ENCODE measurements around the gene HOXB5.

Gene HOXB5

DNA sequence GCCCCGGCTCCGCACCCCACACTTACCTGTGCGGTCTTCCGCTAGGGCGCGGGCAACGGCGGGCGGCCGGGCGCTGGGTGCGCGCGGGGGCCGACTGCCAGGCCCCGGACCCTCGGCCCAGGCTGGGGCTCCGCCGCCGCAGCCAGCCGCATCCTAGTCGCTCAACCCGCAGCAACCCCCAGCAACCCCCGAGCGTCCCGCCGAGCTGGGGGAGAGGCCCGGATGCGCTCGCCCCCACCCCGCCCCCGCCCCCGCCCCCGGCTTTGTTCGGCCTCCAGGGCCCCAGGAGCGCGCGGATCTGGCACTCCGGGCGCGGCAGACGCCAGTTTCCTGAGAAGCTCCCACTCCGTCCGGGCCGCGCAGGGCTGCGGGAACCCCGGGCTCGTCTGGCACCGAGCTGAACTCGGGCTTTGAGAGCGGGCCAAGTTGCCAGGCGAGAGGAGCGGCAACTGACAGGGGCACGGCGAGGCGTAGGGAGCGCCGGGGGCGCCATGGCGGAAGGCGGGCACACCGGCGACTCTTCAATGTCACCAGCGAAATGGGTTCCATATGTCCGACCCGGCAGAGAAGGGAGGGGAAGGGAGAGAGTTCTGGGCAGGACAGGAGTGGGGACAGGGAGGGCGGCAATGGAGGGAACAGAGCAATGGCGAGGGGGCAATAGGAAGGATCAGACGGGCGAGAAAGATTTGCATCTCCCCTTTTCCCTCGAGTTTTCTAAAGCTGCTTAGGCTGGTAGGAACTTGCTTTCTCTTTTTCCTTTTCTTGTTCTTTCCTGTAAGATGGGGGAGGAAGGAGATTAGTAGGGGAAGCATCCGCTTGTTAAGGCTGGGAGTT, 29.2 kb downstream of the HOXB5 start:
- ATAC-seq, result no peak
- TF ChIP-seq PATZ1 (CRISPR knock-in tag; IDR thresholded peaks at IDR 0.05; ENCODE audit: borderline replicate concordance) (no peak), ESRRG (CRISPR knock-in tag; IDR thresholded peaks at IDR 0.05) (no peak), ISL1 (CRISPR knock-in tag; IDR thresholded peaks at IDR 0.05) (no peak), ZC3H10 (CRISPR knock-in tag; IDR thresholded peaks at IDR 0.05) (no peak), CSDC2 (CRISPR knock-in tag; IDR thresholded peaks at IDR 0.05) (no peak)

DNA sequence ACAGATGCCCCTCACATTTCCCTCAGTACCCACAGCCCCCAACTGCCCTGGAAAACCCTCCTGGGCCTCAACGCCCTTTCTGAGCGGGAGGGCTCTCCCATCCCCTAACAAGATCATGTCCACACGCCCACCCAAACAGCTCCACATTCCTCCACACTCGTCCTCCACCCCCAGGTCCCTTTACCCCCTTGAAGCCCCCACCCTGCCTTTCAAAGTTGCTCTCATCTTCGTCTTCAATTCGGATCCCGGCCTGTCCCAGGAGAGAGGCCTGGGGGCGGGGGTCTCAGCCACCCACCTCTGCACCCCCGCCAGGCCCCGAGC, 29.8 kb downstream of the HOXB5 start:
- ATAC-seq, result no peak
- TF ChIP-seq OSR1 (CRISPR knock-in tag; IDR thresholded peaks at IDR 0.05) (no peak), PATZ1 (CRISPR knock-in tag; IDR thresholded peaks at IDR 0.05; ENCODE audit: borderline replicate concordance) (no peak), RARB (CRISPR knock-in tag; IDR thresholded peaks at IDR 0.05) (no peak), PPARA (CRISPR knock-in tag; IDR thresholded peaks at IDR 0.05; ENCODE audit: borderline replicate concordance) (no peak), SNAI2 (CRISPR knock-in tag; IDR thresholded peaks at IDR 0.05) (no peak), ZNF70 (CRISPR knock-in tag; IDR thresholded peaks at IDR 0.05) (no peak), GLIS3 (CRISPR knock-in tag; IDR thresholded peaks at IDR 0.05) (no peak)
- TF ChIP-seq, protein P1, sequence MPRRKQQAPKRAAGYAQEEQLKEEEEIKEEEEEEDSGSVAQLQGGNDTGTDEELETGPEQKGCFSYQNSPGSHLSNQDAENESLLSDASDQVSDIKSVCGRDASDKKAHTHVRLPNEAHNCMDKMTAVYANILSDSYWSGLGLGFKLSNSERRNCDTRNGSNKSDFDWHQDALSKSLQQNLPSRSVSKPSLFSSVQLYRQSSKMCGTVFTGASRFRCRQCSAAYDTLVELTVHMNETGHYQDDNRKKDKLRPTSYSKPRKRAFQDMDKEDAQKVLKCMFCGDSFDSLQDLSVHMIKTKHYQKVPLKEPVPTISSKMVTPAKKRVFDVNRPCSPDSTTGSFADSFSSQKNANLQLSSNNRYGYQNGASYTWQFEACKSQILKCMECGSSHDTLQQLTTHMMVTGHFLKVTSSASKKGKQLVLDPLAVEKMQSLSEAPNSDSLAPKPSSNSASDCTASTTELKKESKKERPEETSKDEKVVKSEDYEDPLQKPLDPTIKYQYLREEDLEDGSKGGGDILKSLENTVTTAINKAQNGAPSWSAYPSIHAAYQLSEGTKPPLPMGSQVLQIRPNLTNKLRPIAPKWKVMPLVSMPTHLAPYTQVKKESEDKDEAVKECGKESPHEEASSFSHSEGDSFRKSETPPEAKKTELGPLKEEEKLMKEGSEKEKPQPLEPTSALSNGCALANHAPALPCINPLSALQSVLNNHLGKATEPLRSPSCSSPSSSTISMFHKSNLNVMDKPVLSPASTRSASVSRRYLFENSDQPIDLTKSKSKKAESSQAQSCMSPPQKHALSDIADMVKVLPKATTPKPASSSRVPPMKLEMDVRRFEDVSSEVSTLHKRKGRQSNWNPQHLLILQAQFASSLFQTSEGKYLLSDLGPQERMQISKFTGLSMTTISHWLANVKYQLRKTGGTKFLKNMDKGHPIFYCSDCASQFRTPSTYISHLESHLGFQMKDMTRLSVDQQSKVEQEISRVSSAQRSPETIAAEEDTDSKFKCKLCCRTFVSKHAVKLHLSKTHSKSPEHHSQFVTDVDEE (CRISPR knock-in tag; IDR thresholded peaks at IDR 0.05), result no peak

DNA sequence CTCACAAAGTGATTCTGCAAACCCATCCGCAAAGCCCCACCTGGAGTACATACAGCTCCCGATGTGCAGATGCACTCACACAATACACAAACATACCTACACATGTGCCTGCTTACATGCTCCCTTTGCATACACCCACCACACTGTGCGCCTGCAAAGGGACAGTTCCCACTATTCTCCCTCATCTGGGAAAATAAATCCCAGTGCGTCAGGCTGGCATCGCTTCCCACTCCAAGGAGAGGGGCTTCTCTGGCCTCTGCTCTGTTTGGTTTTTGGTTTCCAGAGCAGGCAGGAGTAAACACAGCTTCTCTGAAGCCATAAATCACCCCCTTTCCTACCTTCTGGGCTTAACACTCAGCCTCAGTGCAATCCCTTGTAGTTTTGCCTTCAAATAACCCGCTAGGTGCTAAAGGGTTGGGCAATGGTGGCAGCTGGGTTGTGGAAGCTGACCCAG, 30.2 kb downstream of the HOXB5 start:
- TF ChIP-seq SNAI2 (CRISPR knock-in tag; IDR thresholded peaks at IDR 0.05), result no peak
- TF ChIP-seq ZNF70 (CRISPR knock-in tag; IDR thresholded peaks at IDR 0.05), result no peak
- no peak for TF ChIP-seq OSR1 (CRISPR knock-in tag; IDR thresholded peaks at IDR 0.05)
- TF ChIP-seq PATZ1 (CRISPR knock-in tag; IDR thresholded peaks at IDR 0.05; ENCODE audit: borderline replicate concordance), result no peak
- no peak for TF ChIP-seq ESRRG (CRISPR knock-in tag; IDR thresholded peaks at IDR 0.05)
- no peak for TF ChIP-seq ZNF565 (CRISPR knock-in tag; conservative IDR thresholded peaks at IDR 0.05; ENCODE audit: low read depth)
- TF ChIP-seq ZFP30 (CRISPR knock-in tag; IDR thresholded peaks at IDR 0.05), result no peak
- no peak for TF ChIP-seq BACH2 (CRISPR knock-in tag; IDR thresholded peaks at IDR 0.05; ENCODE audit: borderline replicate concordance)
- no peak for ATAC-seq

DNA sequence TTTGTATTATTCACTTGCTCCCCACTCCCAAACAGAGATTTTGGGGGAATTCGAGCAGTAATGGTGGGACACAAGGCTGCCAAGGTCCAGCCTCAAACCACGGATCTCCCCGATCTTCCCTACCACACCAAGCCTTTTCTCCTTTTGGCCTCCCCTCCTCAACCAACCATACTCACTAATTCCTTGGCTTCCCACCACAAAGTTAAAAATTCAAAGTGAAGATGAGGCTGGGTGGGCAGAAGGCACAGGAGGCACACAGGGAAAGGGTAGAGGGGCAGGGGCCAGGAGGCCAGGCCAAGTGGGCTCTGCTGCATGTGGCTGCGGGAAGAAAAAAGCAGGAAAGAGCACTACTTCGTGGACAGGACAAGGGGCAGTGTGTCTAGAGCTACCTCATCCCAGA, 30.6 kb downstream of the HOXB5 start:
- no peak for ATAC-seq
- TF ChIP-seq SNAI2 (CRISPR knock-in tag; IDR thresholded peaks at IDR 0.05) (no peak), RARB (CRISPR knock-in tag; IDR thresholded peaks at IDR 0.05) (no peak), ZFP3 (CRISPR knock-in tag; IDR thresholded peaks at IDR 0.05) (no peak), GLIS3 (CRISPR knock-in tag; IDR thresholded peaks at IDR 0.05) (no peak), ESRRG (CRISPR knock-in tag; IDR thresholded peaks at IDR 0.05) (no peak), ZNF8 (CRISPR knock-in tag; IDR thresholded peaks at IDR 0.05) (no peak), ZNF70 (CRISPR knock-in tag; IDR thresholded peaks at IDR 0.05) (no peak), ISL1 (CRISPR knock-in tag; IDR thresholded peaks at IDR 0.05) (no peak), OSR1 (CRISPR knock-in tag; IDR thresholded peaks at IDR 0.05) (no peak), ZFP30 (CRISPR knock-in tag; IDR thresholded peaks at IDR 0.05) (no peak), CSDC2 (CRISPR knock-in tag; IDR thresholded peaks at IDR 0.05) (no peak), ARNTL (CRISPR knock-in tag; IDR thresholded peaks at IDR 0.05; ENCODE audit: borderline replicate concordance, low read depth) (no peak)
- TF ChIP-seq, protein P2, sequence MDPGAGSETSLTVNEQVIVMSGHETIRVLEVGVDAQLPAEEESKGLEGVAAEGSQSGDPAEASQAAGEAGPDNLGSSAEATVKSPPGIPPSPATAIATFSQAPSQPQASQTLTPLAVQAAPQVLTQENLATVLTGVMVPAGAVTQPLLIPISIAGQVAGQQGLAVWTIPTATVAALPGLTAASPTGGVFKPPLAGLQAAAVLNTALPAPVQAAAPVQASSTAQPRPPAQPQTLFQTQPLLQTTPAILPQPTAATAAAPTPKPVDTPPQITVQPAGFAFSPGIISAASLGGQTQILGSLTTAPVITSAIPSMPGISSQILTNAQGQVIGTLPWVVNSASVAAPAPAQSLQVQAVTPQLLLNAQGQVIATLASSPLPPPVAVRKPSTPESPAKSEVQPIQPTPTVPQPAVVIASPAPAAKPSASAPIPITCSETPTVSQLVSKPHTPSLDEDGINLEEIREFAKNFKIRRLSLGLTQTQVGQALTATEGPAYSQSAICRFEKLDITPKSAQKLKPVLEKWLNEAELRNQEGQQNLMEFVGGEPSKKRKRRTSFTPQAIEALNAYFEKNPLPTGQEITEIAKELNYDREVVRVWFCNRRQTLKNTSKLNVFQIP (CRISPR knock-in tag; IDR thresholded peaks at IDR 0.05; ENCODE audit: borderline replicate concordance, low read depth), result no peak
- TF ChIP-seq, protein P1 (CRISPR knock-in tag; IDR thresholded peaks at IDR 0.05), result no peak
